Epithelial cell of prostate (primary cell): ENCODE measurements around the gene ITGA2B.
"Not testable (repeated sequence)": the region's sequence is repeated elsewhere in the genome, so short reads cannot be mapped to it uniquely, and the experiment has no call there.

Experiments used
- DNase-seq: peaks from one replicate; pipeline ENCODE4 v3.0.0-alpha.2; 2011; ENCODE audit warnings: low read depth, low spot score
- H3K27ac ChIP-seq: fragments of 450-650 bp; 2 replicates; pipeline ENCODE4 v1.5.1; 2017; ENCODE audit warnings: mild to moderate bottlenecking

The ITGA2B gene

DNA sequence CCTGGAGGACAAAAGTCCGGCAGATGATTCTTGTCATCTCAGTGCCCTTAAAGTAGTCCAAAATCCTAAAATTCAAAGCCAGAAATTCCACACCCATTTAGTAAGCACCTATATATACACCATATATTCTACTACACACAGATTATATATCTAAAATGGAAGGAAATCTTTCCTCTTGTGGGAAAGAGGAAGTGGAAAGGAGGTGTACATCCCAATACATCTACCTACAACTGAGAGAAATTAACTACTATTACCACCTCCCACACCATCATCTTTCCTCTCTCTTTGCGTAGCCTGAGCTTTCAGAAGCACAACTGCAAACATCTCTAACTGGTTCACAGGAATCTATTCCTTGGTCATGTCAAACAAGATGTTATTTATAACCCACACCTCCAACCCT, 5.4 kb upstream of the ITGA2B start:
- H3K27ac ChIP-seq, result no peak overlapping the region
- DNase-seq, result no peak

- not testable (repeated sequence) for H3K27ac ChIP-seq, DNase-seq
Measured at GRCh38 chr17:44394112-44394511, 4.7 kb upstream of the ITGA2B start.

GRCh38 chr17:44390250-44390870, 911 bp upstream of the ITGA2B start:
- DNase-seq, result no peak
- no peak overlapping the region for H3K27ac ChIP-seq

- H3K27ac ChIP-seq, result no peak overlapping the region
- no peak for DNase-seq
Measured at GRCh38 chr17:44389723-44390202, 314 bp upstream of the ITGA2B start.

- no peak for DNase-seq
- no peak overlapping the region for H3K27ac ChIP-seq
Measured at GRCh38 chr17:44387804-44388203, 1.6 kb downstream of the ITGA2B start.

DNA sequence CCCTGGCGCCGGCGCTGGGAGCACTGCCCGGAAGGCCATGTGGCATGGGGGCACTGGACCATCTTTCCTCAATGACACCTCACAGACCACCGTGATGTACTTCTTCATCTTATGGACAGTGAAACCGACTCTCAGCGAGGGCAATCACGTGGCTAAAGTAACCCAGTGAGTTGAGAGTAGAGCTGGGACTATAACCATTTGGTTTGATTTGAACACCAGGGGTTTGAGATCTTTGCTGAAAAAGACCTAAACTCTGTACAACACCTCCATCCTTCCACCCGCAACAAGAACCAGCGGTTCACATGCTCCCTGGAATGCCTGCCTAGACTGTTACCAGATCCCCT, 3.3 kb downstream of the ITGA2B start:
- no peak overlapping the region for H3K27ac ChIP-seq
- DNase-seq, result no peak

DNA sequence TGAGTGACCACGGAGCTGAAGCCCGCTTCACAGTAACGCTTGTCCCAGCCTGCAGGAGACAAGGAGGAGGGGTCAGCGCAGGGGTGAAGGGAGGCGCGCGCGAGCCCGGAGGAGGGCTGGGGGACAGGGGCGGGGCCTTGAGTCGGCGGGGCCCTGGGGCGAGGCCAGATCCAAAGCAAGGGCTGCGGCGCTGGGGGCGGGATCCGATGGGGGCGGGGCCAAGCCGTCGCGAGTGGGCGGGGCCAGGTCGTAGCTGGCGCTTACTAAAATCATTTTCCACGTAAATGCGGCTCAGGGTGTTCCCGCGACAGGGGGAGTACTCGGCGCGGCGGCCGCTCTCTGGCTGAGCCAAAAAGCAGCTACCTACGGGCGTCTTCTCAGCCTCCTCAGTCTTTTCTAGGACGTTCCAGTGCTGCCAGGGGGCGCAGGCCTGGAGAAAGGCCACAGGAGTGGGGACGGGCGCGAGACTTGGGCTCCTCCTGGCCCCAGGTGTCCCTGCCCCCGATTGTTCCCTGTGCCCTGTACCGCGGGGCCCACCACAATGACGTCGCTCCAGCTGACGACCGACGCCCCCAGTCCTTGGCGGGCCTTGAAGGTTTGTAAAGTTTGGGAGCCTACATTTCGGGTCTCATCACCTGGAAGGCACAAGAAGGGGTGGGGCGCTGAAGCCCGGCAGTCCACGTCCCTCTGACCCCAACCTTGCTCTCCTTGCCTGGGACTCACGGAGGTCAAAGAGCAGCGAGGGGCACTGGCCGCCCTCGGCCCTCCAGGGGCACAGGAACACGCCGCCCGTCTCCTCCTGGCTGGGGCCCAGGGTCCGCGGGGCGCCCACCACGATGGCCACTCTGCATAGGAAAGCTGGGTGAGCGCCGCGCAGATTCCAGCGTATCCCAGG, 3.9 kb downstream of the ITGA2B start:
- H3K27ac ChIP-seq, result no peak overlapping the region
- DNase-seq, result no peak

GRCh38 chr17:44384823-44385286, 4.6 kb downstream of the ITGA2B start:
- DNase-seq, result no peak
- H3K27ac ChIP-seq, result no peak overlapping the region

- H3K27ac ChIP-seq, result no peak overlapping the region
- DNase-seq, result no peak
Measured at GRCh38 chr17:44384281-44384822, 5.1 kb downstream of the ITGA2B start.

DNA sequence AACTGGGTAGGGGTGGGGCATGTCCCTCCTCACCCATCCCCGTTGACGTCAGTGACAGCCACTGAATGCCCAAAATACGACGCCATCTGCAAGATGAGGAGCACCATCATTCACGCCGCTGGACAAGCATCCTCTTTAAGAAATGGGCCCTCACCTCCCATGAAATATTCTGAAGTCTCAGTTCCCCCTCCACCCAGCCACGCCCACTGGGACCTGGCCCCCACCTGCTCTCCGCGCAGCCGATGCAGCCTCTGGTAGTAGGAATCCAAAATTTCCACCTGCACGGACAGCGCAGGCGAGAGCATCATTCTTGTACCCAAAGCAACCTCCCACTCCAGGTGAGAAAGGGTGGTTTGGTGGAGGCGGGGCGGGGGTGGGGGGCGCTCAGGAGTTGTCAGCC, 5.6 kb downstream of the ITGA2B start:
- no peak overlapping the region for H3K27ac ChIP-seq
- no peak for DNase-seq

DNA sequence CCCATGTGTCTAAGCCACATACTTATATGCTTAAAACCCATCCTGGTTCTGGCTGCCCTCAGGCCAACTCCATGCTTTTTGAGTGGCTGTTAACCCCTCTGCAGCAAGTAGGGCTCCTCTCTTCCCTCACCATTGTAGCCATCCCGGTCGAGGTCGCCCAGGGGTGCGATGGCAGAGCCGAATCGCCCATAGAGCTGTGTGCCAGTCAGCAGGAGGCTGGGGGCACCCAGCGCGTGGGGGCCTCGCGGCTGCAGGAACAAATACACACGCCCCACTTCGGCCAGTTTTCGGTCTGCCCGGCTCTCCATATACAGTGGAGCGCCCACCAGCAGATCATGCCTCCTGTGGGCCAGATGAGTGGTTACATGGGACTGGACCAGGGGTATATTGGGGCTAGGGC, 6.1 kb downstream of the ITGA2B start:
- no peak for DNase-seq
- no peak overlapping the region for H3K27ac ChIP-seq

DNA sequence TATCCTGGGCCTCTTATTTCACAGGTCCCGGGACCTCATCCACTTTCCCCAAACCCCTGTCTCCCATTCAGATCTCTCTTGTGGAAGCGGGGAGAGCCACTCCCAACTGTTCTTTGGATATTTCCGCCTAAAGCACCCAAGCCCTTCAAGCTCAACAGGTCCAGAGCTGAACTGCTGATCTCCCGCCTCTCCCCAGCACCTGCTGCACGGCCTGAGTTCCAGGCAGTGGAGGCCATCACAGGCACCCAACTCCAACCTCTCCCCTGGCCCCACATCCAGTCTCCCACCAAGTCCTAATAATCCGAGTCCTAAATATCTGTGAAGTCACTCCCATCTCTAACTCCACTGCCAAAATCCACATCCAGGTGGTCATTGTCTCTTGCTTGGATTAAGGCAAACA, 6.5 kb downstream of the ITGA2B start:
- H3K27ac ChIP-seq, result no peak overlapping the region
- DNase-seq, result no peak

DNA sequence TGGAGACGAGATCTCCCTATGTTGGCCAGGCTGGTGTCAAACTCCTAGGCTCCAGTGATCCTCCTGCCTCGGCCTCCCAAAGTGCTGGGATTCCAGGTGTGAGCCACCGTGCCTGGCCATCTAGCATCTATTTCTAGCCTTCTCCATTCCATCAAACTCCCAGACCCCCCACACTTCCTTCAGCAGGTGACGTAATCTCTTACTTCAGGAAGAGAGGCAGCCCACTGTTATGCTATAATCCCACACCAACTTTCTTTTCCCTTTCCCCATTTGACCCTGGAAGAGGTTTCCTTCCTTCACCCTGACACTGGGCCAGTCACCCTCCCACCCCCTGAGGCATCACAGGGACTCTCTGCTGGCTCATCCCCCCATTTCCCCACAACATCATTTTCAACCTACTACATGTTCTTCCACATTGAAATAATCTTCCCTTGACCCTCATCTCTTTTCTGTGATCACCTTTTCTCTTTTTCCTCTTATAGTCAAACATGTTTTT, 7.6 kb downstream of the ITGA2B start:
- no peak for DNase-seq
- no peak overlapping the region for H3K27ac ChIP-seq

- H3K27ac ChIP-seq, result no peak overlapping the region
Measured at GRCh38 chr17:44380767-44381166, 8.7 kb downstream of the ITGA2B start.

DNA sequence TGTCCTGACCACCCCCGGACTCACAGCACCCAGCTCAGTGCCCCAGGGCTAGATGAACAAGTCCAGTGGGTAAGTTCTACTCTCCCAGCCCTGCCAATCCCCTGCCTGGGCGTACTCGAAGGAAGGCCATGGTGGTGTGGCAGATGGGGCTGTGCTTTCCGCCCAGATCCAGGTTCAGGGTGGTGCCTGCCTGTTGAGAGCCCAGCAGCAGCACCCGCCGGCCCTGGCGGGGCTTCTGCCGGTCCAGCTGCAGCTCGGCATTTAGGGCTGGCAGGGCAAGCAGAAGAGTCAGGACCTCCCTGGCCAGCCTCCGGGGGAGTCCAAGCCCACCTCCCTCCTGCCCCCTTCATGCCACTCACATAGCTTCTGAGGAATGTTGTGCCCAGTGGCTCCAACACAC, 9.6 kb downstream of the ITGA2B start:
- H3K27ac ChIP-seq, result no peak overlapping the region
- DNase-seq, result no peak

More at GRCh38 chr17:44380767-44381166, 8.7 kb downstream of the ITGA2B start:
- no peak for DNase-seq

GRCh38 chr17:44378171-44378705, 11.2 kb downstream of the ITGA2B start:
- DNase-seq, result no peak

GRCh38 chr17:44376779-44377178, 12.7 kb downstream of the ITGA2B start:
- no peak for DNase-seq
- no peak overlapping the region for H3K27ac ChIP-seq

More at GRCh38 chr17:44378171-44378705, 11.2 kb downstream of the ITGA2B start:
- H3K27ac ChIP-seq, result no peak overlapping the region

DNA sequence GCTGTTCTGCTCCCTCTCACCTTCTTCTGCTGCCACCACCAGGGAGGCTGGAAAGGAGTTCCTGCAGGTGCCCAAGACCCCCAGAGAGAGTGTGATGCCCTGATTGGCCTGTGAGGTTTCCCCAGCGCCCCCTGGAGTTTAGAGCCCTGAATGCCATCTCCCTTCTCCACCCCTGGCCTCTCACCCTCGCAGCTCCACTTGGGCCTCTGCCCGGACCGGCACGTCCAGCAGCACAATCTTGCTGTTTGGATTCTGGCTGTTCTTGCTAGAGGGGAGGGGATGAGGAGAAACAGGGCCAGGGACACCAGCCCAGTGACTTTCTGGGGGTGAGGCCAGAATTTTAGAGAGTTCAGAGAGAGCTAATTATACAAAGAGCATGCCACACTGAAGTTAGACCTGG, 13.3 kb downstream of the ITGA2B start:
- DNase-seq, result no peak
- H3K27ac ChIP-seq, result no peak overlapping the region

- DNase-seq, result no peak
- H3K27ac ChIP-seq, result no peak overlapping the region
Measured at GRCh38 chr17:44375196-44376017, 14.0 kb downstream of the ITGA2B start.
